GM12878 (cell line): ENCODE measurements around the gene TACC3. TPM values are rescaled to one million over a fixed set of nuclear protein-coding genes. Genes with fewer than 3 reads are reported as not detected.

Source experiments
- ATAC-seq: fragments of 200-7000 bp; cut with Tn5 transposase; 3 replicates; pipeline ENCODE4 v1.9.1; 2020; ENCODE audit warnings: mild to moderate bottlenecking, moderate library complexity
- BruUV-seq: library from RNA; stranded (reverse); fragments of 400-500 nt; replicated peaks from 2 replicates; lab custom pipeline; 2021; lab: Mats Ljungman, UMichigan
- CTCF ChIA-PET: fragments of 300-600 bp; sonication (Branson Sonifier 250); formaldehyde crosslinking; extraction: SDS; loops from one replicate; lab custom pipeline; 2021; ENCODE audit warnings: inconsistent platforms; lab: Yijun Ruan, JAX
- POLR2A ChIA-PET: fragments of 350-600 bp; formaldehyde crosslinking; extraction: SDS; loops from one replicate; lab custom pipeline; 2021; ENCODE audit warnings: inconsistent platforms; lab: Charles Lee
- RAD21 ChIA-PET: fragments of 300-600 bp; sonication (Branson Sonifier 250); formaldehyde crosslinking; loops from one replicate; lab custom pipeline; 2023; ENCODE audit warnings: antibody characterized with exemption; ENCODE audit not compliant: unreplicated experiment; lab: Charles Lee
- SMC1A ChIA-PET: fragments of 300-600 bp; sonication (Branson Sonifier 250); formaldehyde crosslinking; loops from one replicate; lab custom pipeline; 2023; ENCODE audit not compliant: unreplicated experiment, uncharacterized antibody; lab: Charles Lee
- DNase-seq: peaks from one replicate; pipeline ENCODE4 v3.0.0-alpha.2; 2011; ENCODE audit warnings: low read depth, low spot score
- FAIRE-seq: peaks from 3 replicates; lab custom pipeline; 2011; peaks lifted over from hg19 to GRCh38; lab: Jason Lieb, UNC
- H2AFZ ChIP-seq: 2 replicates; pipeline ENCODE4 v1.6.0; 2011; ENCODE audit warnings: low read depth, low read length, control low read depth; ENCODE audit not compliant: control insufficient read depth
- H3K27ac ChIP-seq: 2 replicates; pipeline ENCODE4 v1.5.1; 2011; ENCODE audit warnings: control low read depth; ENCODE audit not compliant: control insufficient read depth, insufficient read depth
- H3K27me3 ChIP-seq, 2 experiments: replicated peaks in 1 of 2; 2 replicates each; pipeline versions ENCODE4 v1.6.0 to v1.6.1; 2011; ENCODE audit warnings: low read length in 1 of 2; ENCODE audit not compliant: control insufficient read depth in 2 of 2, insufficient read depth in 2 of 2
- H3K36me3 ChIP-seq, 2 experiments: 2 replicates each; pipeline ENCODE4 v1.5.1; 2011; ENCODE audit warnings: low read length in 1 of 2; ENCODE audit not compliant: control insufficient read depth in 2 of 2, insufficient read depth in 2 of 2
- H3K4me1 ChIP-seq: 2 replicates; pipeline ENCODE4 v1.6.1; 2011; ENCODE audit warnings: mild to moderate bottlenecking, low read length, moderate library complexity, mixed read lengths; ENCODE audit not compliant: control insufficient read depth, insufficient read depth
- H3K4me2 ChIP-seq: 2 replicates; pipeline ENCODE4 v1.6.0; 2011; ENCODE audit warnings: control low read depth; ENCODE audit not compliant: control insufficient read depth, insufficient read depth
- H3K4me3 ChIP-seq: fragments of 200-600 bp; sonication (generic); 2 replicates; pipeline ENCODE4 v1.5.1; 2016
- H3K79me2 ChIP-seq: 2 replicates; pipeline ENCODE4 v1.6.0; 2011; ENCODE audit warnings: low read length; ENCODE audit not compliant: control insufficient read depth, insufficient read depth
- H3K9ac ChIP-seq: 2 replicates; pipeline ENCODE4 v1.8.0; 2011; ENCODE audit warnings: low read length, control low read depth, mixed read lengths; ENCODE audit not compliant: control insufficient read depth, insufficient read depth
- H3K9me3 ChIP-seq: replicated peaks from 3 replicates; pipeline ENCODE4 v1.5.1; 2011; ENCODE audit warnings: mild to moderate bottlenecking, low read length; ENCODE audit not compliant: control insufficient read depth, insufficient read depth
- H4K20me1 ChIP-seq: 2 replicates; pipeline ENCODE4 v1.6.0; 2011; ENCODE audit not compliant: control insufficient read depth, insufficient read depth
- BHLHE40 ChIP-seq, 2 experiments: fragments of 450-650 bp in 1 of 2; IDR thresholded peaks; 2 replicates each; pipeline ENCODE4 v1.6.1; 2011 to 2017; ENCODE audit warnings: low read depth in 2 of 2, borderline replicate concordance in 1 of 2, improper control_type of control experiment in 1 of 2, low read length in 1 of 2, mild to moderate bottlenecking in 1 of 2
- FOS ChIP-seq: IDR thresholded peaks from 3 replicates; pipeline ENCODE4 v1.6.1; 2011; ENCODE audit warnings: borderline replicate concordance; ENCODE audit not compliant: insufficient read length; ENCODE audit errors: extremely low read depth
- MLLT1 ChIP-seq: fragments of 450-650 bp; IDR thresholded peaks from 2 replicates; pipeline ENCODE4 v1.6.1; 2016; ENCODE audit warnings: mild to moderate bottlenecking
- MTA2 ChIP-seq: fragments of 450-650 bp; IDR thresholded peaks from 2 replicates; pipeline ENCODE4 v1.6.1; 2016; ENCODE audit warnings: low read depth, mild to moderate bottlenecking, moderate library complexity
- MYC ChIP-seq: IDR thresholded peaks from 2 replicates; pipeline ENCODE4 v1.6.1; 2011; ENCODE audit warnings: mild to moderate bottlenecking, low read length, moderate library complexity, inconsistent platforms; ENCODE audit not compliant: insufficient read depth, insufficient replicate concordance, insufficient read length, severe bottlenecking
- POLR2AphosphoS5 ChIP-seq: IDR thresholded peaks from 2 replicates; pipeline ENCODE4 v1.6.1; 2011; ENCODE audit warnings: mild to moderate bottlenecking, low read length, inconsistent platforms
- RCOR1 ChIP-seq: conservative IDR thresholded peaks from 2 replicates; pipeline ENCODE4 v1.6.1; 2012; ENCODE audit warnings: low read depth, low read length, improper control_type of control experiment
- WRNIP1 ChIP-seq: IDR thresholded peaks from 2 replicates; pipeline ENCODE4 v1.6.1; 2011; ENCODE audit warnings: low read depth, low read length, improper control_type of control experiment, borderline replicate concordance
- ZNF217 ChIP-seq: fragments of 450-650 bp; IDR thresholded peaks from 2 replicates; pipeline ENCODE4 v1.6.1; 2017; ENCODE audit warnings: antibody characterized with exemption, mild to moderate bottlenecking
- ZNF592 ChIP-seq: fragments of 450-650 bp; IDR thresholded peaks from 2 replicates; pipeline ENCODE4 v1.6.1; 2017; ENCODE audit warnings: mild to moderate bottlenecking, moderate library complexity
- ZZZ3 ChIP-seq: IDR thresholded peaks from 2 replicates; pipeline ENCODE4 v1.6.1; 2011; ENCODE audit warnings: low read depth; ENCODE audit not compliant: control insufficient read depth, insufficient read length
- WGBS: methylation state at CpG from one replicate; pipeline ENCODE4 v1.1.6; 2016; ENCODE audit warnings: low lambda C conversion rate; ENCODE audit not compliant: insufficient replicate concordance, insufficient coverage; ENCODE audit errors: missing lambda C conversion rate; 5-methylcytosine and 5-hydroxymethylcytosine counted together
- in situ Hi-C: fragments of 300-500 bp; cut with MboI; formaldehyde crosslinking; loops from 9 replicates; pipeline ENCODE4 v1.14.3; 2018; ENCODE audit warnings: mixed read lengths
- intact Hi-C: fragments of 100-400 bp; cut with micrococcal nuclease; formaldehyde crosslinking; loops from one replicate; pipeline ENCODE4 v1.14.2; 2022; ENCODE audit not compliant: unreplicated experiment
- polyA plus RNA-seq, 11 experiments: library from polyadenylated mRNA; depleted of rRNA in 4 of 11; unstranded in 6 of 11; stranded (reverse) in 5 of 11; fragments of >200 nt; fragmentation: Nextera tagmentation in 4 of 11; fragmentation: Illumina TruSeq in 1 of 11; extraction: Ambion mirVana in 4 of 11; extraction: Trizol in 1 of 11; gene quantifications; 1 replicate in 1 of 11; 2 replicates in 10 of 11; pipeline versions ENCODE4 v1.2.1 to v1.2.3, GENCODE V29; 2011 to 2016; ENCODE audit warnings: inconsistent platforms in 2 of 11, missing spikeins in 2 of 11, low read depth in 1 of 11
- total RNA-seq, 4 experiments: library from RNA; depleted of rRNA in 3 of 4; stranded (reverse); fragments of >200 nt in 3 of 4; fragmentation: Illumina TruSeq in 1 of 4; extraction: Trizol in 1 of 4; gene quantifications; 2 replicates each; pipeline versions ENCODE4 v1.2.1 to v1.2.3, GENCODE V29; 2013 to 2021

TACC3 gene
- total and polyA plus RNA-seq, 10 of the 15 experiments (the other 5 are each of a cell fraction or from before 2014, with no cell fraction given), result 2.8 to 121 (median 73.3) TPM

DNA sequence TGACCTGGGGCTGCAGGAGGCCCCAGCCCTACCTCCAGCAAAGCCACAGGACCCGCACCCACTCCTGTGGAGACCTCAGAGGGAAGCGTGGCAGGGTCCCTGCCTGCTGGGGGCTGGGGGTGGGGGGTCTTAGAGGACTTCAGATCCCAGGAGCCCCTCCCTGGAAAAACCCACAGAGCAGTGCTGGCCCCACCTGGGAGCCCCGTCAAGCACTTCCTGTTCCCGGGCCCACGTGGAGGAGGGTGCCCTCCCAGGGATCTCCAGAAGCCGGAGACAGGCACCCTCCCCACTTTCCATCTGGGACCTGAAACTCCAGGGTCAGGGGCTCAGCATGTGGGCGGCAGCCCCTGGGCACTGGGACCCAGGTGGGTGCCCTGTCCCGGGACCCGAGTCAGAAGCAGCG is 32.0 kb downstream of the TACC3 start:
- WGBS, result 32% methylated on average over 10 of the region's 10 CpGs
- ChIA-PET CTCF (interaction anchor here (1.0 kb wide), 1 partner anchor 471 kb away, joined by 3 read pairs; no protein-coding TSS in a partner anchor), POLR2A (no interaction called here), SMC1A (no interaction called here), RAD21 (no interaction called here)
- Histone ChIP-seq H4K20me1 (no peaks in the 10 kb centered on the region), H3K4me1 (no peaks in the 10 kb centered on the region), H3K4me2 (no peak overlapping the region), H3K9ac (no peak overlapping the region), H3K36me3 (no peaks in the 10 kb centered on the region), H3K9me3 (no peaks in the 10 kb centered on the region), H3K27ac (no peak overlapping the region), H3K4me3 (no peak overlapping the region), H3K79me2 (no peaks in the 10 kb centered on the region), H2AFZ (no peak overlapping the region), H3K27me3 (no peaks in the 10 kb centered on the region)
- no TSS peak for BruUV-seq
- FAIRE-seq (no peak), ATAC-seq (no peak), DNase-seq (no peak)
- in situ Hi-C loops, result no loop called here
- TF ChIP-seq ZNF217, result no peak
- no peak for TF ChIP-seq POLR2AphosphoS5
- TF ChIP-seq MTA2, result no peak
- intact Hi-C loops, result no loop called here

- intact Hi-C loops (no loop called here), in situ Hi-C loops (no loop called here)
- RAD21 ChIA-PET, result no interaction called here
- H3K27me3 ChIP-seq, result no peaks in the 10 kb centered on the region
- no peaks in the 10 kb centered on the region for H4K20me1 ChIP-seq
- H3K4me1 ChIP-seq, result no peaks in the 10 kb centered on the region
- H2AFZ ChIP-seq, result no peak overlapping the region
- no peaks in the 10 kb centered on the region for H3K79me2 ChIP-seq
- ATAC-seq (no peak), DNase-seq (no peak), FAIRE-seq (no peak)
- no peak overlapping the region for H3K4me3 ChIP-seq
- TF ChIP-seq MYC (no peak), ZZZ3 (no peak), ZNF592 (no peak), RCOR1 (no peak), WRNIP1 (no peak), FOS (no peak), MLLT1 (no peak), BHLHE40 (IDR thresholded peaks at IDR 0.05; ENCODE audit: borderline replicate concordance in 1 of 2, low read depth in 2 of 2, low read length in 1 of 2) (no peak)
- WGBS, result 68% methylated on average over 13 of the region's 15 CpGs
- CTCF ChIA-PET, result interaction anchor here (1.0 kb wide), 1 partner anchor 471 kb away, joined by 3 read pairs; no protein-coding TSS in a partner anchor
- POLR2A ChIA-PET, result no interaction called here
- H3K4me2 ChIP-seq, result no peak overlapping the region
- H3K36me3 ChIP-seq, result no peaks in the 10 kb centered on the region
- no peak overlapping the region for H3K27ac ChIP-seq
- no peaks in the 10 kb centered on the region for H3K9me3 ChIP-seq
- no peak overlapping the region for H3K9ac ChIP-seq
- BruUV-seq, result no TSS peak
- SMC1A ChIA-PET, result no interaction called here
Measured at GRCh38 chr4:1753697-1754311, 32.5 kb downstream of the TACC3 start.
